Measurements from ENCODE around the gene ALDH3A2.

- TF ChIP-seq POLR2AphosphoS5 (IDR thresholded peaks at IDR 0.05; ENCODE audit: borderline replicate concordance, low read depth, low read length): no peak
- no peak for TF ChIP-seq EZH2 (IDR thresholded peaks at IDR 0.05)
Measured at GRCh38 chr17:19614900-19615299, 33.7 kb upstream of the ALDH3A2 start.

All from SK-N-MC (cell line).